HepG2 (cell line): ENCODE data around the gene ZBTB8B. TPM values are rescaled to one million over a fixed set of nuclear protein-coding genes. Genes with fewer than 3 reads are reported as not detected.
A peak's percentile ranks its signal among the peaks of the same experiment; 100 is the strongest.

ENCODE experiments used
- ATAC-seq: fragments of 200-7000 bp; cut with Tn5 transposase; 3 replicates; pipeline ENCODE4 v1.9.1; 2020; ENCODE audit warnings: mild to moderate bottlenecking, moderate library complexity
- BruUV-seq: library from RNA; stranded (reverse); fragments of 400-500 nt; replicated peaks from 2 replicates; lab custom pipeline; 2021; lab: Mats Ljungman, UMichigan
- CTCF ChIA-PET: fragments of 300-600 bp; formaldehyde crosslinking; extraction: SDS; loops from one replicate; lab custom pipeline; 2021; ENCODE audit warnings: low total read pairs, inconsistent platforms, low intra/inter-chr PET ratio; lab: Yijun Ruan, JAX
- POLR2A ChIA-PET: fragments of 350-600 bp; sonication (Branson Sonifier 250); formaldehyde crosslinking; loops from one replicate; lab custom pipeline; 2020; ENCODE audit warnings: antibody characterized with exemption, inconsistent platforms; lab: Yijun Ruan, JAX
- DNase-seq: peaks from one replicate; pipeline ENCODE4 v3.0.0-alpha.2; 2015; ENCODE audit warnings: low spot score
- FAIRE-seq: peaks from 3 replicates; lab custom pipeline; 2011; peaks lifted over from hg19 to GRCh38; lab: Jason Lieb, UNC
- H2AFZ ChIP-seq: one replicate; pipeline ENCODE4 v1.6.1; 2011; ENCODE audit warnings: low read length, inconsistent platforms
- H3K27ac ChIP-seq: fragments of 300-600 bp; 3 replicates; pipeline ENCODE4 v1.8.0; 2011; ENCODE audit warnings: mixed run types, mild to moderate bottlenecking, mixed read lengths, low read length, inconsistent platforms; ENCODE audit not compliant: insufficient read depth; ENCODE audit errors: extremely low read length
- H3K27me3 ChIP-seq, 2 experiments: fragments of 200-600 bp in 1 of 2; 2 replicates in 1 of 2; 3 replicates in 1 of 2; pipeline versions ENCODE4 v1.6.0 to v1.8.0; 2011; ENCODE audit warnings: low read length in 2 of 2, mild to moderate bottlenecking in 2 of 2, moderate library complexity in 2 of 2, inconsistent platforms in 1 of 2; ENCODE audit not compliant: insufficient read depth in 2 of 2, control insufficient read depth in 1 of 2
- H3K36me3 ChIP-seq, 2 experiments: fragments of 200-600 bp in 1 of 2; replicated peaks in 1 of 2; 2 replicates in 1 of 2; 3 replicates in 1 of 2; pipeline versions ENCODE4 v1.5.1 to v1.8.0; 2011; ENCODE audit warnings: low read length in 2 of 2, inconsistent platforms in 1 of 2; ENCODE audit not compliant: insufficient read depth in 2 of 2, control insufficient read depth in 1 of 2
- H3K4me1 ChIP-seq: 2 replicates; pipeline ENCODE4 v1.5.1; 2012; ENCODE audit warnings: low read length, inconsistent platforms; ENCODE audit not compliant: insufficient read depth
- H3K4me2 ChIP-seq: 2 replicates; pipeline ENCODE4 v1.6.0; 2011; ENCODE audit warnings: low read depth, low read length, inconsistent platforms
- H3K4me3 ChIP-seq, 3 experiments: fragments of 200-600 bp in 1 of 3; sonication (generic), shearing (Covaris generic) in 1 of 3; replicated peaks in 1 of 3; 2 replicates each; pipeline ENCODE4 v1.5.1; 2011 to 2016; ENCODE audit warnings: low read length in 3 of 3, inconsistent platforms in 2 of 3, low read depth in 2 of 3, mild to moderate bottlenecking in 2 of 3, control low read depth in 1 of 3, mixed read lengths in 1 of 3; ENCODE audit not compliant: insufficient read depth in 1 of 3
- H3K79me2 ChIP-seq: one replicate; pipeline ENCODE4 v1.6.1; 2011; ENCODE audit warnings: low read length, inconsistent platforms; ENCODE audit not compliant: insufficient read depth
- H3K9ac ChIP-seq: 2 replicates; pipeline ENCODE4 v1.6.0; 2011; ENCODE audit warnings: mild to moderate bottlenecking, low read depth, low read length, inconsistent platforms; ENCODE audit not compliant: insufficient read depth
- H3K9me3 ChIP-seq: 2 replicates; pipeline ENCODE4 v1.5.1; 2012; ENCODE audit warnings: mild to moderate bottlenecking, low read length
- H4K20me1 ChIP-seq: 2 replicates; pipeline ENCODE4 v1.6.0; 2011; ENCODE audit warnings: inconsistent platforms, mild to moderate bottlenecking, low read length, moderate library complexity; ENCODE audit not compliant: insufficient read depth
- NR2F1 ChIP-seq, 2 experiments: fragments of 450-650 bp in 1 of 2; formaldehyde crosslinking in 1 of 2; IDR thresholded peaks; 2 replicates each; pipeline versions ENCODE4 v1.5.0 to v1.6.1; 2016 to 2020; ENCODE audit warnings: mild to moderate bottlenecking in 1 of 2, missing compliant biosample characterization in 1 of 2, missing genetic modification reagents in 1 of 2, moderate library complexity in 1 of 2
- SOX6 ChIP-seq, 2 experiments: fragments of 450-650 bp in 1 of 2; sonication (generic) in 1 of 2; formaldehyde crosslinking in 1 of 2; IDR thresholded peaks; 2 replicates each; pipeline versions ENCODE4 v1.4.0 to v1.6.1; 2017 to 2020; ENCODE audit warnings: antibody characterized with exemption in 1 of 2, mild to moderate bottlenecking in 1 of 2, missing genetic modification reagents in 1 of 2
- TGIF2 ChIP-seq: IDR thresholded peaks from 2 replicates; pipeline ENCODE4 v1.6.1; 2016; ENCODE audit warnings: control low read depth, missing compliant biosample characterization
- ZNF3 ChIP-seq: IDR thresholded peaks from 2 replicates; pipeline ENCODE4 v1.7.0; 2017; ENCODE audit warnings: inconsistent platforms
- ZNF329 ChIP-seq: sonication (generic); formaldehyde crosslinking; IDR thresholded peaks from 2 replicates; pipeline ENCODE4 v1.9.0; 2021; ENCODE audit warnings: low read depth, mild to moderate bottlenecking, missing genetic modification reagents
- WGBS: methylation state at CpG from one replicate; pipeline ENCODE4 v1.1.6; 2017; ENCODE audit warnings: low lambda C conversion rate; 5-methylcytosine and 5-hydroxymethylcytosine counted together
- in situ Hi-C: cut with HindIII; loops from 2 replicates; pipeline ENCODE4 v1.10.0; 2017; ENCODE audit warnings: low pct_unique_long_range_greater_than_20kb; ENCODE audit not compliant: extremely low pct_ligation_motif_present
- intact Hi-C: fragments of 100-400 bp; cut with micrococcal nuclease; formaldehyde crosslinking; loops from one replicate; pipeline ENCODE4 v1.10.0; 2022; ENCODE audit not compliant: unreplicated experiment
- polyA plus RNA-seq, 8 experiments: library from polyadenylated mRNA; depleted of rRNA in 3 of 8; stranded (reverse) in 7 of 8; unstranded in 1 of 8; fragments of >200 nt; fragmentation: Illumina TruSeq in 4 of 8; extraction: Trizol in 4 of 8; gene quantifications; 2 replicates each; pipeline versions ENCODE4 v1.2.1 to v1.2.3, GENCODE V29; 2011 to 2016; ENCODE audit warnings: low read depth in 4 of 8, missing spikeins in 1 of 8, mixed read lengths in 1 of 8; ENCODE audit not compliant: insufficient read depth in 1 of 8
- total RNA-seq, 5 experiments: library from RNA; depleted of rRNA; stranded (reverse); fragments of >200 nt; fragmentation: Illumina TruSeq; extraction: Trizol; gene quantifications; 2 replicates each; pipeline ENCODE4 v1.2.3, GENCODE V29; 2016; ENCODE audit warnings: low read depth in 1 of 5
- TF ChIP-seq, protein P1 (sequence below): sonication (generic); formaldehyde crosslinking; IDR thresholded peaks from 2 replicates; pipeline ENCODE4 v1.8.1; 2023; ENCODE audit warnings: mild to moderate bottlenecking, missing genetic modification reagents, borderline replicate concordance
- TF ChIP-seq, protein P2 (sequence below): sonication (generic); formaldehyde crosslinking; IDR thresholded peaks from 2 replicates; pipeline ENCODE4 v1.5.1; 2020; ENCODE audit warnings: missing genetic modification reagents, mild to moderate bottlenecking, borderline replicate concordance
- TF ChIP-seq, protein P3 (sequence below): fragments of 450-650 bp; IDR thresholded peaks from 2 replicates; pipeline ENCODE4 v1.6.1; 2017

ZBTB8B gene
- total and polyA plus RNA-seq, 2 of the 13 experiments (the other 11 are each of a cell fraction or from before 2014, with no cell fraction given), result under 0.01 to 0.02 TPM

DNA sequence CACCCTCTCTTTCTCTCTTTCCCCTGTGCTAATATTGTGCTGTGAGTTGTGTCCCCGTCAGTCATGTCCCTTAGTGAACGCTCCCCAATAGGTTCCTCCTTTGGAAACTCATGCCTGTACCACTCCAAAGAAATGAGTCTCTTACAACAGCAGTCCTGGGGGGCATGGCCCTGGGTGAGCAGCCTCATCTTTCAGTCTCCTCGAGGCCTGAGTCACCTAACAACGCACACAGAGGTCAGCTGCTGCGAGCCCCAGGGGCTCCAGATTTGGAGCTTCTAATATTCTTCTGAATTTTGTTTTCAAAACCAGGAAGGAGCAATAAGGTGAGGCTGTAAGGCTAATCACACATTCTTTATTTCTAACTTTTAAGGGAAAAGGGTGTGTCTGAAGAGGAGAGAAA lies 43.9 kb downstream of the ZBTB8B start:
- no peaks in the 10 kb centered on the region for H3K36me3 ChIP-seq
- WGBS, result 29% methylated on average over 5 of the region's 5 CpGs
- no peaks in the 10 kb centered on the region for H3K79me2 ChIP-seq
- H3K9ac ChIP-seq, result no peak overlapping the region
- H3K27me3 ChIP-seq, result peaks cover 0 to 4% of the 10 kb centered on the region in 2 experiments; a peak in 1 of 5 replicates
- no peak overlapping the region for H3K4me2 ChIP-seq
- H4K20me1 ChIP-seq, result no peaks in the 10 kb centered on the region
- DNase-seq, result no peak
- H3K27ac ChIP-seq, result no peak overlapping the region
- no peak overlapping the region for H3K4me3 ChIP-seq
- FAIRE-seq, result no peak
- BruUV-seq, result no TSS peak
- H3K9me3 ChIP-seq, result no peaks in the 10 kb centered on the region
- TF ChIP-seq SOX6 (IDR thresholded peaks at IDR 0.05) (no peak), SOX6 (CRISPR knock-in tag; IDR thresholded peaks at IDR 0.05) (no peak), NR2F1 (CRISPR knock-in tag; IDR thresholded peaks at IDR 0.05) (no peak), TGIF2 (CRISPR knock-in tag) (no peak)
- TF ChIP-seq, protein P1, sequence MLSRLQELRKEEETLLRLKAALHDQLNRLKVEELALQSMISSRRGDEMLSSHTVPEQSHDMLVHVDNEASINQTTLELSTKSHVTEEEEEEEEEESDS (CRISPR knock-in tag), result no peak
- in situ Hi-C loops, result no loop called here
- POLR2A ChIA-PET, result no interaction called here
- ATAC-seq, result no peak
- H2AFZ ChIP-seq, result no peak overlapping the region
- H3K4me1 ChIP-seq, result no peaks in the 10 kb centered on the region
- CTCF ChIA-PET, result no interaction called here
- intact Hi-C loops, result no loop called here

DNA sequence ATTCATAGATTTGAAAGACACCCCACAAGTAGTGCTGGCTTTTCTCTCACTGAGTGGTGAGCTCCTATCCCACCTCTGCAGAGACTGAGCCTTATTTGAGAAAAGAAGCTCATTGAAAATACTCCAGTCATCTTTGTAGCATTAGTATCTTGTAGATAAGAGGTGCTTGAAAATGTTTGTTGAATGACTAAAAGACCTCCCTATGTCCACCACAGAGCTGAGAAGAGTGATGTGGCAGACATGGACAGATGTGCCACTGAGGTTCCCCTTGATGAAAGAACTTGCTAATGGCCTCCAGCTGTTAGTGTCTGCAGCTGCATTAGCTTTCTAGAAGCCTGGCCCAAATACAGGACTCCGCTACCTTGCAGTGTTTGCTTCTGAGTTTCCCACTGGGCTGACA lies 45.1 kb downstream of the ZBTB8B start:
- no peak for FAIRE-seq
- BruUV-seq, result no TSS peak

More for the DNA sequence above, 45.1 kb downstream of the ZBTB8B start:
- no peak overlapping the region for H3K9ac ChIP-seq
- ATAC-seq, result no peak
- no peaks in the 10 kb centered on the region for H3K4me1 ChIP-seq
- POLR2A ChIA-PET, result no interaction called here
- TF ChIP-seq, protein P2, sequence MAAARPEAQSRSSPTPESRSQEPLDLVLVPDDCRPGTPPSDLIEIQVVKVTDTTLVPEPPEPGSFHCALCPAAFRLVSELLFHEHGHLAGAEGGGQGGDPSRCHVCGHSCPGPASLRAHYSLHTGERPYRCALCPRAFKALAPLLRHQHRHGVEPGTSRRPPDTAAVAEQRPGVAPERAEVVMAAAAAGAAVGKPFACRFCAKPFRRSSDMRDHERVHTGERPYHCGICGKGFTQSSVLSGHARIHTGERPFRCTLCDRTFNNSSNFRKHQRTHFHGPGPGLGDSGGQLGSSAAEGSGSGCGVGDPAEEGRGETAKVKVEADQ (CRISPR knock-in tag), result no peak
- TF ChIP-seq ZNF329 (CRISPR knock-in tag), result no peak
- peak; percentile 75 for TF ChIP-seq ZNF3 (CRISPR knock-in tag)
- TF ChIP-seq, protein P3, sequence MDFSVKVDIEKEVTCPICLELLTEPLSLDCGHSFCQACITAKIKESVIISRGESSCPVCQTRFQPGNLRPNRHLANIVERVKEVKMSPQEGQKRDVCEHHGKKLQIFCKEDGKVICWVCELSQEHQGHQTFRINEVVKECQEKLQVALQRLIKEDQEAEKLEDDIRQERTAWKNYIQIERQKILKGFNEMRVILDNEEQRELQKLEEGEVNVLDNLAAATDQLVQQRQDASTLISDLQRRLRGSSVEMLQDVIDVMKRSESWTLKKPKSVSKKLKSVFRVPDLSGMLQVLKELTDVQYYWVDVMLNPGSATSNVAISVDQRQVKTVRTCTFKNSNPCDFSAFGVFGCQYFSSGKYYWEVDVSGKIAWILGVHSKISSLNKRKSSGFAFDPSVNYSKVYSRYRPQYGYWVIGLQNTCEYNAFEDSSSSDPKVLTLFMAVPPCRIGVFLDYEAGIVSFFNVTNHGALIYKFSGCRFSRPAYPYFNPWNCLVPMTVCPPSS, result no peak
- TF ChIP-seq, all 625 proteins: peak for 1
- in situ Hi-C loops, result no loop called here
- CTCF ChIA-PET, result no interaction called here
- Histone ChIP-seq H3K4me2 (no peak overlapping the region), H3K27ac (no peak overlapping the region), H3K4me3 (no peak overlapping the region), H3K27me3 (peaks cover 0 to 4% of the 10 kb centered on the region in 2 experiments; a peak in 1 of 5 replicates), H4K20me1 (no peaks in the 10 kb centered on the region), H3K79me2 (no peaks in the 10 kb centered on the region), H2AFZ (no peak overlapping the region), H3K9me3 (no peaks in the 10 kb centered on the region), H3K36me3 (no peaks in the 10 kb centered on the region)
- intact Hi-C loops, result no loop called here
- no peak for DNase-seq
- WGBS, result 94% methylated on average over 1 of the region's 1 CpG
